Liver (tissue), 9 donors: ENCODE results near the gene ASPSCR1. TPM values are rescaled to one million over a fixed set of nuclear protein-coding genes. Genes with fewer than 3 reads are reported as not detected.

Experiments used
- DNase-seq: peaks from one replicate; pipeline ENCODE4 v3.0.0-alpha.2; 2017; ENCODE audit warnings: low spot score
- H3K27ac ChIP-seq, 2 donors: one replicate each; pipeline ENCODE4 v1.7.0; 2013; ENCODE audit warnings: inconsistent platforms in 2 of 2, low read length in 2 of 2, control low read depth in 1 of 2, low read depth in 1 of 2, mild to moderate bottlenecking in 1 of 2
- H3K27me3 ChIP-seq, 4 donors: one replicate each; pipeline versions ENCODE4 v1.6.1 to v1.7.0; 2013; ENCODE audit warnings: low read length in 3 of 4, inconsistent platforms in 1 of 4, mild to moderate bottlenecking in 1 of 4, moderate library complexity in 1 of 4; ENCODE audit not compliant: control insufficient read depth in 4 of 4, insufficient read depth in 4 of 4
- H3K36me3 ChIP-seq, 4 donors: one replicate each; pipeline versions ENCODE4 v1.6.1 to v1.7.0; 2013; ENCODE audit warnings: low read length in 3 of 4, mild to moderate bottlenecking in 3 of 4, low read depth in 1 of 4, moderate library complexity in 1 of 4; ENCODE audit not compliant: control insufficient read depth in 4 of 4, insufficient read depth in 3 of 4
- H3K4me1 ChIP-seq, 4 donors: one replicate each; pipeline versions ENCODE4 v1.6.1 to v1.7.0; 2013; ENCODE audit warnings: low read length in 3 of 4, mild to moderate bottlenecking in 3 of 4, moderate library complexity in 1 of 4; ENCODE audit not compliant: control insufficient read depth in 4 of 4, insufficient read depth in 4 of 4
- H3K4me3 ChIP-seq, 3 donors: one replicate each; pipeline versions ENCODE4 v1.6.1 to v1.7.0; 2013; ENCODE audit warnings: low read length in 3 of 3, control low read depth in 1 of 3, low read depth in 1 of 3, mild to moderate bottlenecking in 1 of 3
- H3K9ac ChIP-seq, 2 donors: one replicate each; pipeline ENCODE4 v1.7.0; 2013; ENCODE audit warnings: low read length in 2 of 2, mild to moderate bottlenecking in 2 of 2, moderate library complexity in 2 of 2, control low read depth in 1 of 2, low read depth in 1 of 2
- H3K9me3 ChIP-seq, 4 donors: one replicate each; pipeline versions ENCODE4 v1.6.1 to v1.7.0; 2013; ENCODE audit warnings: low read length in 3 of 4; ENCODE audit not compliant: control insufficient read depth in 4 of 4
- FOXA1 ChIP-seq: IDR thresholded peaks from 2 replicates; pipeline ENCODE4 v1.6.1; 2016; ENCODE audit warnings: antibody characterized with exemption
- FOXA2 ChIP-seq: IDR thresholded peaks from 2 replicates; pipeline ENCODE4 v1.6.1; 2016; ENCODE audit warnings: antibody characterized with exemption
- GABPA ChIP-seq, 2 donors: IDR thresholded peaks in 1 of 2; conservative IDR thresholded peaks in 1 of 2; 2 replicates each; pipeline ENCODE4 v1.6.1; 2016; ENCODE audit warnings: antibody characterized with exemption in 2 of 2, mild to moderate bottlenecking in 1 of 2, moderate library complexity in 1 of 2
- HNF4A ChIP-seq, 2 donors: conservative IDR thresholded peaks; 2 replicates each; pipeline ENCODE4 v1.6.1; 2016; ENCODE audit warnings: antibody characterized with exemption in 2 of 2, mild to moderate bottlenecking in 2 of 2
- HNF4G ChIP-seq: IDR thresholded peaks from 2 replicates; pipeline ENCODE4 v1.6.1; 2016; ENCODE audit warnings: antibody characterized with exemption
- NR2F2 ChIP-seq: IDR thresholded peaks from 2 replicates; pipeline ENCODE4 v1.6.1; 2016; ENCODE audit warnings: antibody characterized with exemption
- RAD21 ChIP-seq, 2 donors: IDR thresholded peaks; 2 replicates each; pipeline ENCODE4 v1.6.1; 2016; ENCODE audit warnings: antibody characterized with exemption in 2 of 2, mild to moderate bottlenecking in 2 of 2
- RXRA ChIP-seq, 2 donors: IDR thresholded peaks; 2 replicates each; pipeline ENCODE4 v1.6.1; 2017 to 2018; ENCODE audit warnings: antibody characterized with exemption in 2 of 2, mild to moderate bottlenecking in 1 of 2
- SP1 ChIP-seq: IDR thresholded peaks from 2 replicates; pipeline ENCODE4 v1.6.1; 2018; ENCODE audit warnings: antibody characterized with exemption, mild to moderate bottlenecking
- YY1 ChIP-seq: IDR thresholded peaks from 2 replicates; pipeline ENCODE4 v1.6.1; 2016; ENCODE audit warnings: antibody characterized with exemption, mild to moderate bottlenecking
- WGBS: extraction: QIAGEN DNeasy Blood & Tissue Kit; methylation state at CpG from one replicate; pipeline ENCODE4 v1.1.7; 2013; 5-methylcytosine and 5-hydroxymethylcytosine counted together
- polyA plus RNA-seq, 2 donors: library from polyadenylated mRNA; stranded (reverse) in 1 of 2; unstranded in 1 of 2; fragments of 200-250 nt in 1 of 2; fragments of >200 nt in 1 of 2; fragmentation: Nextera tagmentation in 1 of 2; extraction: Ambion mirVana in 1 of 2; gene quantifications; one replicate each; pipeline versions ENCODE4 v1.2.1 to v1.2.3, GENCODE V29; 2013 to 2015
- total RNA-seq, 2 donors: library from RNA; depleted of rRNA; stranded (reverse); fragments of >200 nt; gene quantifications; one replicate each; pipeline ENCODE4 v1.2.3, GENCODE V29; 2014
- donor health status: healthy.
- donor health status: healthy.
- donor health status: healthy.
- donor health status: healthy.
- donor health status: healthy.

The ASPSCR1 gene
- total and polyA plus RNA-seq, 4 donors: 17.8 to 26.2 (median 20.4) TPM

GRCh38 chr17:82062076-82062983, 84.9 kb downstream of the ASPSCR1 start:
- no peak for DNase-seq
- no peak overlapping the region for H3K9ac ChIP-seq
- H3K9me3 ChIP-seq: no peaks in the 10 kb centered on the region
- TF ChIP-seq RAD21 (IDR thresholded peaks at IDR 0.05) (peak in 1 of 2 donors; percentile 11), SP1 (no peak)
- no peaks in the 10 kb centered on the region for H3K27me3 ChIP-seq
- peaks cover 6 to 55% (median 20%) of the 10 kb centered on the region in 4 donors for H3K36me3 ChIP-seq
- peaks cover 8 to 32% (median 24%) of the 10 kb centered on the region in 4 donors for H3K4me1 ChIP-seq
- H3K4me3 ChIP-seq: no peak overlapping the region
- 83% methylated on average over 24 of the region's 24 CpGs for WGBS
- H3K27ac ChIP-seq: no peak overlapping the region

GRCh38 chr17:82062984-82063368, 85.5 kb downstream of the ASPSCR1 start:
- Histone ChIP-seq H3K9ac (no peak overlapping the region), H3K9me3 (no peaks in the 10 kb centered on the region), H3K4me3 (no peak overlapping the region), H3K4me1 (peaks cover 8 to 32% (median 24%) of the 10 kb centered on the region in 4 donors), H3K27ac (no peak overlapping the region), H3K36me3 (peaks cover 2 to 49% (median 16%) of the 10 kb centered on the region in 4 donors), H3K27me3 (no peaks in the 10 kb centered on the region)
- 93% methylated on average over 9 of the region's 9 CpGs for WGBS
- DNase-seq: no peak
- TF ChIP-seq NR2F2 (no peak), HNF4G (no peak), HNF4A (conservative IDR thresholded peaks at IDR 0.05) (no peak), FOXA1 (no peak), FOXA2 (no peak)

GRCh38 chr17:82063424-82064415, 86.3 kb downstream of the ASPSCR1 start:
- H3K4me3 ChIP-seq: peak overlapping the region in 2 of 3 donors; percentile 95 to 96
- 64% methylated on average over 20 of the region's 20 CpGs for WGBS
- peaks cover 2 to 42% (median 14%) of the 10 kb centered on the region in 4 donors for H3K36me3 ChIP-seq
- TF ChIP-seq YY1: no peak
- TF ChIP-seq GABPA (IDR thresholded peaks at IDR 0.05 in 1 of 2, conservative IDR thresholded peaks at IDR 0.05 in 1 of 2): peak in 1 of 2 donors; percentile 33
- TF ChIP-seq RXRA (IDR thresholded peaks at IDR 0.05): peak; percentile 30 to 62
- H3K9ac ChIP-seq: no peak overlapping the region
- DNase-seq: no peak
- no peaks in the 10 kb centered on the region for H3K27me3 ChIP-seq
- H3K9me3 ChIP-seq: no peaks in the 10 kb centered on the region
- H3K27ac ChIP-seq: peak overlapping the region; percentile 26 to 81
- H3K4me1 ChIP-seq: peaks cover 8 to 32% (median 24%) of the 10 kb centered on the region in 4 donors
